ENCODE measurements around the gene MROH2A. TPM values are rescaled to one million over a fixed set of nuclear protein-coding genes. Genes with fewer than 3 reads are reported as not detected.

The MROH2A gene
- total and polyA plus RNA-seq, 4 donors: 0.08 to 0.28 (median 0.09) TPM; not detected in 1

DNA sequence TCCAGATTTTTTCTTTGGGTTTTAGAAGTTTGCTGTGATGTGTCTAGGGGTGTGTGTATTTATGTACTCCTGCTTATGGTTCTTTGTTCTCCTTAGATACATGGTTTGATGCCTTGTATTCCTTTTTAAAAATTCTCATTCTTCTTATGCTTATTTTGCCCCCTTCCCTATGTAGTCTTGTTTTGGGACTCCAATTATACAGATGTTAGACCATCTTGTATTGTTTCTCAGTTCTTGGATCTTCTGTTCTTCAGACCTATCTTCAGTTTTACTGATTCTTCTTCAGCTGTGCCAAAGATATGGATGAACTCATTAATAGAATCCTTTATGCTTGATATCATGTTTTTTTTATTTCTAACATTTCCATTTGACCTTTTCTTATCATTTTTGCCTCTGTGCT is 104.2 kb downstream of the MROH2A start:
- Histone ChIP-seq H3K27ac (ENCODE audit: low read depth in 1 of 2, low read length in 2 of 2) (no peak overlapping the region), H3K4me3 (ENCODE audit: low read depth in 1 of 3, low read length in 3 of 3) (no peak overlapping the region), H3K4me1 (ENCODE audit: control insufficient read depth in 4 of 4, insufficient read depth in 4 of 4, low read length in 3 of 4) (no peaks in the 10 kb centered on the region), H3K36me3 (ENCODE audit: control insufficient read depth in 4 of 4, insufficient read depth in 3 of 4, low read depth in 1 of 4, low read length in 3 of 4) (peaks cover 0 to 2% (median 0%) of the 10 kb centered on the region in 4 donors), H3K27me3 (ENCODE audit: control insufficient read depth in 4 of 4, insufficient read depth in 4 of 4, low read length in 3 of 4) (no peaks in the 10 kb centered on the region), H3K9ac (ENCODE audit: low read depth in 1 of 2, low read length in 2 of 2) (no peak overlapping the region), H3K9me3 (ENCODE audit: control insufficient read depth in 4 of 4, low read length in 3 of 4) (peaks cover 0 to 10% (median 6%) of the 10 kb centered on the region in 4 donors)
- no peak for TF ChIP-seq HNF4G (IDR thresholded peaks at IDR 0.05)
- no peak for TF ChIP-seq MAX (IDR thresholded peaks at IDR 0.05)
- no peak for DNase-seq (ENCODE audit: low spot score)

Other genes with a start within 250 kb of the MROH2A start
- gene USP40, start 211.5 kb upstream of the MROH2A start, total RNA-seq: 10 to 100 TPM; 12.0 to 29.0 TPM
- 10 to 100 TPM; 13.7 to 20.4 TPM for gene USP40, start 211.5 kb upstream of the MROH2A start, polyA plus RNA-seq
- under 1 TPM in 1 of 2 donors, not detected in 1; 0.17 TPM for gene UGT1A8, start 160.7 kb upstream of the MROH2A start, total RNA-seq
- under 1 TPM; 0.48 to 0.51 TPM for gene UGT1A8, start 160.7 kb upstream of the MROH2A start, polyA plus RNA-seq
- gene UGT1A10, start 141.9 kb upstream of the MROH2A start, total RNA-seq: under 1 TPM in 1 of 2 donors, not detected in 1; 0.08 TPM
- gene UGT1A10, start 141.9 kb upstream of the MROH2A start, polyA plus RNA-seq: under 1 TPM in 1 of 2 donors, not detected in 1; 0.08 TPM
- gene UGT1A9, start 106.4 kb upstream of the MROH2A start, total RNA-seq: 10 to 100 TPM in 1 of 2 donors, not detected in 1; 14.3 TPM
- gene UGT1A9, start 106.4 kb upstream of the MROH2A start, polyA plus RNA-seq: 10 to 100 TPM; 23.8 to 62.3 TPM
- gene UGT1A7, start 96.4 kb upstream of the MROH2A start, total RNA-seq: 1 to 10 TPM in 1 of 2 donors, not detected in 1; 2.2 TPM
- gene UGT1A7, start 96.4 kb upstream of the MROH2A start, polyA plus RNA-seq: under 1 TPM; 0.02 to 0.38 TPM
- 10 to 100 TPM in 1 of 2 donors, not detected in 1; 46.5 TPM for gene UGT1A6, start 85.4 kb upstream of the MROH2A start, total RNA-seq
- gene UGT1A6, start 85.4 kb upstream of the MROH2A start, polyA plus RNA-seq: 100 to 1,000 TPM in 1 of 2 donors, 10 to 100 TPM in 1; 33.4 to 103 TPM
- 1 to 10 TPM in 1 of 2 donors, not detected in 1; 1.6 TPM for gene UGT1A5, start 65.4 kb upstream of the MROH2A start, total RNA-seq
- gene UGT1A5, start 65.4 kb upstream of the MROH2A start, polyA plus RNA-seq: 1 to 10 TPM in 1 of 2 donors, under 1 TPM in 1; 0.14 to 1.8 TPM
- 100 to 1,000 TPM in 1 of 2 donors, not detected in 1; 136 TPM for gene UGT1A4, start 59.6 kb upstream of the MROH2A start, total RNA-seq
- gene UGT1A4, start 59.6 kb upstream of the MROH2A start, polyA plus RNA-seq: 100 to 1,000 TPM; 103 to 446 TPM
- gene UGT1A3, start 49.3 kb upstream of the MROH2A start, total RNA-seq: 10 to 100 TPM in 1 of 2 donors, not detected in 1; 18.2 TPM
- 10 to 100 TPM in 1 of 2 donors, 1 to 10 TPM in 1; 7.0 to 61.6 TPM for gene UGT1A3, start 49.3 kb upstream of the MROH2A start, polyA plus RNA-seq
- gene UGT1A1, start 18.1 kb upstream of the MROH2A start, total RNA-seq: 100 to 1,000 TPM in 1 of 2 donors, not detected in 1; 145 TPM
- 100 to 1,000 TPM; 288 to 386 TPM for gene UGT1A1, start 18.1 kb upstream of the MROH2A start, polyA plus RNA-seq
- gene HJURP, start 76.2 kb downstream of the MROH2A start, total RNA-seq: 10 to 100 TPM in 1 of 2 donors, under 1 TPM in 1; 0.08 to 32.9 TPM
- 1 to 10 TPM in 1 of 2 donors, under 1 TPM in 1; 0.94 to 1.9 TPM for gene HJURP, start 76.2 kb downstream of the MROH2A start, polyA plus RNA-seq
- gene TRPM8, start 139.0 kb downstream of the MROH2A start, total RNA-seq: 10 to 100 TPM in 1 of 2 donors, 1 to 10 TPM in 1; 1.1 to 79.2 TPM
- gene TRPM8, start 139.0 kb downstream of the MROH2A start, polyA plus RNA-seq: 10 to 100 TPM; 19.8 to 46.5 TPM